IMR-90 (cell line): Measurements from ENCODE around the gene SH3BP2.

ENCODE experiments used
- BHLHE40 ChIP-seq: fragments of 150-350 bp; IDR thresholded peaks from 2 replicates; pipeline ENCODE4 v1.6.1; 2016; ENCODE audit warnings: mild to moderate bottlenecking, low read depth, low read length
- CHD1 ChIP-seq: IDR thresholded peaks from 2 replicates; pipeline ENCODE4 v1.6.1; 2012; ENCODE audit warnings: low read depth, low read length, improper control_type of control experiment
- CTCF ChIP-seq: conservative IDR thresholded peaks from 2 replicates; pipeline ENCODE4 v1.5.1; 2012; ENCODE audit warnings: mild to moderate bottlenecking, low read depth, low read length, improper control_type of control experiment
- ELK1 ChIP-seq: fragments of 150-350 bp; IDR thresholded peaks from 2 replicates; pipeline ENCODE4 v1.6.1; 2016; ENCODE audit warnings: low read depth, mild to moderate bottlenecking, low read length, moderate library complexity, borderline replicate concordance
- FOS ChIP-seq: fragments of 150-350 bp; IDR thresholded peaks from 2 replicates; pipeline ENCODE4 v1.6.1; 2016; ENCODE audit warnings: low read depth, low read length
- MAZ ChIP-seq: IDR thresholded peaks from 2 replicates; pipeline ENCODE4 v1.6.1; 2012; ENCODE audit warnings: low read depth, mild to moderate bottlenecking, low read length, improper control_type of control experiment, moderate library complexity, borderline replicate concordance
- MXI1 ChIP-seq: IDR thresholded peaks from 2 replicates; pipeline ENCODE4 v1.6.1; 2012; ENCODE audit warnings: low read depth, mild to moderate bottlenecking, low read length, moderate library complexity, borderline replicate concordance
- NFE2L2 ChIP-seq: fragments of 150-350 bp; IDR thresholded peaks from 2 replicates; pipeline ENCODE4 v1.6.1; 2016; ENCODE audit warnings: low read depth, mild to moderate bottlenecking, low read length
- POLR2A ChIP-seq: IDR thresholded peaks from 2 replicates; pipeline ENCODE4 v1.6.1; 2012; ENCODE audit warnings: mild to moderate bottlenecking, low read depth, low read length
- RAD21 ChIP-seq: IDR thresholded peaks from 2 replicates; pipeline ENCODE4 v1.6.1; 2012; ENCODE audit warnings: low read length, improper control_type of control experiment
- RFX5 ChIP-seq: IDR thresholded peaks from 2 replicates; pipeline ENCODE4 v1.8.0; 2012; ENCODE audit warnings: low read depth, mild to moderate bottlenecking, low read length, moderate library complexity
- USF2 ChIP-seq: fragments of 150-350 bp; IDR thresholded peaks from 2 replicates; pipeline ENCODE4 v1.6.1; 2017; ENCODE audit warnings: mild to moderate bottlenecking, antibody characterized with exemption, low read length, low read depth

GRCh38 chr4:2828758-2829181 is 35.9 kb downstream of the SH3BP2 start:
- no peak for TF ChIP-seq CTCF
- no peak for TF ChIP-seq USF2
- no peak for TF ChIP-seq POLR2A
- no peak for TF ChIP-seq RAD21
- TF ChIP-seq FOS: no peak
- TF ChIP-seq BHLHE40: no peak
- no peak for TF ChIP-seq CHD1
- TF ChIP-seq RFX5: no peak
- no peak for TF ChIP-seq NFE2L2
- TF ChIP-seq ELK1: no peak
- no peak for TF ChIP-seq MXI1
- TF ChIP-seq MAZ: no peak
